NB4 (cell line): Measurements from ENCODE around the gene NPHP3.

Experiments used
- MYC ChIP-seq: IDR thresholded peaks from 2 replicates; pipeline ENCODE4 v1.6.1; 2011; ENCODE audit warnings: low read depth, low read length
- POLR2A ChIP-seq: IDR thresholded peaks from 2 replicates; pipeline ENCODE4 v1.6.1; 2011; ENCODE audit warnings: mild to moderate bottlenecking; ENCODE audit not compliant: insufficient read length; ENCODE audit errors: extremely low read depth
- TF ChIP-seq, protein P1 (sequence below): IDR thresholded peaks from one replicate; pipeline ENCODE4 v1.5.1; 2012; ENCODE audit warnings: low read depth, low read length

DNA sequence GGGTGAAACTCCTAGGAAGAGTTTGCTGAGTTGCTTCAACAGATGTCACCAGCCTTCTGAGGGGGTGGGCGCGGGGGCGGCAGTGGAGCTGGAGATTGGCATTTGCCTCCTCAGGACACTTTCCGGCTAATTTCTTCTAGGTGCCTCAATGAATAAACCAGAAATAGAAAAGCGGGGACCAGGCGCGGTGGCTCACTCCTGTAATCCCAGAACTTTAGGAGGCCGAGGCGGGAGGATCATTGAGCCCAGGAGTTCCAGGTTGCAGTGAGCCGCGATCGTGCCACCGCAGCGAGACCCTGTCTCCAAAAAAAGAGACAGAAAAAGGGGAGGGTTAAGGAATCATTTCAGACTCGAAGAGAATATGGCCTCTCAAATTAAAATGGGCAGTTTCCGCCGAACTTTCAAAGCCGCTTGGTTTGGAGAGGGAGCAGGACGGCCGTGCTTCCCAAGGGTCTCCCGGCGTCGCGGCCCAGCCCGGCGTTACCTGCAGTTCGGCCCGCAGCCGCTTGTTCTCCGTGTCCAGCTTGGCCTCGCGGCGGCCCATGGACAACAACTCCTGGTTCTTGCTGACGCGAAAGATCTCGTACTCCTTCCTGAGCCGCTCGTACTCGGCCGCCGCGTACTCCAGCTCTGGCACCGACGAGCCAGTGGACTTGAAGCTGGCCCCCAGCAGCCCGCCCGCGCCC, 587 bp downstream of the NPHP3 start:
- TF ChIP-seq, protein P1, sequence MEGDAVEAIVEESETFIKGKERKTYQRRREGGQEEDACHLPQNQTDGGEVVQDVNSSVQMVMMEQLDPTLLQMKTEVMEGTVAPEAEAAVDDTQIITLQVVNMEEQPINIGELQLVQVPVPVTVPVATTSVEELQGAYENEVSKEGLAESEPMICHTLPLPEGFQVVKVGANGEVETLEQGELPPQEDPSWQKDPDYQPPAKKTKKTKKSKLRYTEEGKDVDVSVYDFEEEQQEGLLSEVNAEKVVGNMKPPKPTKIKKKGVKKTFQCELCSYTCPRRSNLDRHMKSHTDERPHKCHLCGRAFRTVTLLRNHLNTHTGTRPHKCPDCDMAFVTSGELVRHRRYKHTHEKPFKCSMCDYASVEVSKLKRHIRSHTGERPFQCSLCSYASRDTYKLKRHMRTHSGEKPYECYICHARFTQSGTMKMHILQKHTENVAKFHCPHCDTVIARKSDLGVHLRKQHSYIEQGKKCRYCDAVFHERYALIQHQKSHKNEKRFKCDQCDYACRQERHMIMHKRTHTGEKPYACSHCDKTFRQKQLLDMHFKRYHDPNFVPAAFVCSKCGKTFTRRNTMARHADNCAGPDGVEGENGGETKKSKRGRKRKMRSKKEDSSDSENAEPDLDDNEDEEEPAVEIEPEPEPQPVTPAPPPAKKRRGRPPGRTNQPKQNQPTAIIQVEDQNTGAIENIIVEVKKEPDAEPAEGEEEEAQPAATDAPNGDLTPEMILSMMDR: no peak
- no peak for TF ChIP-seq POLR2A
- no peak for TF ChIP-seq MYC
